ENCODE measurements around the gene RNU6-9. TPM values are rescaled to one million over a fixed set of nuclear protein-coding genes. Genes with fewer than 3 reads are reported as not detected.
"Not testable (repeated sequence)": the region's sequence is repeated elsewhere in the genome, so short reads cannot be mapped to it uniquely, and the experiment has no call there.

RNU6-9 gene
- total RNA-seq, 1 donor: not detected

DNA sequence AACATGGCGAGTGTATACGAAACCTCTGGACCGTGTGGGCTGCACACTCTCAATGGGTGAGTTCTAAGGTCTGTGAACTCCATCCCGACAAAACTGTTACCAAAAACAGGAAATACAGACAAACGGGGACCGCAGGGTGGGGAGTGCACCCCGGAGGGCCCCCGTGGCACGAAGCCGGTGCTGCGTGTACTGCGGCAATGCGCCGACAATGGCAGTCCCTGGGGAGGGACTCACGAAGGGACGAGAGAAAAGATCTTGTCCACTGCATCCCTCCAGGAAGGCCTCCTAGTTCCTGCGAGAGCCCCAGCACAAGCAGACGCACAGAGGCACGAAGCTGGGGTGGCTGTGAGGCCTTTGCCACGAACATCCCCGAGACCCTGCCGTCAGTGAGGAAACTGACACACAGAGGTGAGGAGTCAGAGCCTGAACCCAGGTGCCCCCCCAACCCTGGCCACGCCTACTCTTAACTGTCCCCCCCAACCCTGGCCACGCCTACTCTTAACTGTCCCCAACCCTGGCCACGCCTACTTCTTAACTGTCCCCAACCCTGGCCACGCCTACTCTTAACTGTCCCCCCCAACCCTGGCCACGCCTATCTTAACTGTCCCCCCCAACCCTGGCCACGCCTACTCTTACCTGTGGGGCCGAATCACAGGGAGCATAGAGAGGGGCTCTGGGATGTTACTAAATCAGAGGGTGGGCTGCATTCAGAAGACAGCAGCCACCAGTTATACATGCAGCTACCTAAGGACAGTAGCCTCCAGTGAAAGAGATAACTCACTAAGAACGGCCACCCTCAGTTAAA, 4.5 kb upstream of the RNU6-9 start:
- Histone ChIP-seq H3K27me3 (ENCODE audit: insufficient read depth, low read length) (no peaks in the 10 kb centered on the region), H3K79me2 (ENCODE audit: insufficient read depth, low read length) (peaks cover 25% of the 10 kb centered on the region), H3K9me3 (ENCODE audit: low read depth, low read length) (no peaks in the 10 kb centered on the region), H3K36me3 (ENCODE audit: insufficient read depth, low read length) (peaks cover 28% of the 10 kb centered on the region), H4K20me1 (ENCODE audit: insufficient read depth, low read length) (peaks cover 4% of the 10 kb centered on the region), H2AFZ (ENCODE audit: low read length) (no peak overlapping the region), H3K4me1 (ENCODE audit: insufficient read depth, low read length) (peaks cover 5% of the 10 kb centered on the region), H3K4me3 (ENCODE audit: insufficient read depth, low read length) (no peak overlapping the region), H3K4me2 (ENCODE audit: insufficient read depth, low read length) (no peak overlapping the region), H3K27ac (ENCODE audit: low read depth, low read length) (no peak overlapping the region)
- TF ChIP-seq, protein P1, sequence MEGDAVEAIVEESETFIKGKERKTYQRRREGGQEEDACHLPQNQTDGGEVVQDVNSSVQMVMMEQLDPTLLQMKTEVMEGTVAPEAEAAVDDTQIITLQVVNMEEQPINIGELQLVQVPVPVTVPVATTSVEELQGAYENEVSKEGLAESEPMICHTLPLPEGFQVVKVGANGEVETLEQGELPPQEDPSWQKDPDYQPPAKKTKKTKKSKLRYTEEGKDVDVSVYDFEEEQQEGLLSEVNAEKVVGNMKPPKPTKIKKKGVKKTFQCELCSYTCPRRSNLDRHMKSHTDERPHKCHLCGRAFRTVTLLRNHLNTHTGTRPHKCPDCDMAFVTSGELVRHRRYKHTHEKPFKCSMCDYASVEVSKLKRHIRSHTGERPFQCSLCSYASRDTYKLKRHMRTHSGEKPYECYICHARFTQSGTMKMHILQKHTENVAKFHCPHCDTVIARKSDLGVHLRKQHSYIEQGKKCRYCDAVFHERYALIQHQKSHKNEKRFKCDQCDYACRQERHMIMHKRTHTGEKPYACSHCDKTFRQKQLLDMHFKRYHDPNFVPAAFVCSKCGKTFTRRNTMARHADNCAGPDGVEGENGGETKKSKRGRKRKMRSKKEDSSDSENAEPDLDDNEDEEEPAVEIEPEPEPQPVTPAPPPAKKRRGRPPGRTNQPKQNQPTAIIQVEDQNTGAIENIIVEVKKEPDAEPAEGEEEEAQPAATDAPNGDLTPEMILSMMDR (IDR thresholded peaks at IDR 0.05; ENCODE audit: extremely low read depth, low read depth, low read length): no peak
- no peak for DNase-seq (ENCODE audit: insufficient read length, low spot score, missing footprints)

DNA sequence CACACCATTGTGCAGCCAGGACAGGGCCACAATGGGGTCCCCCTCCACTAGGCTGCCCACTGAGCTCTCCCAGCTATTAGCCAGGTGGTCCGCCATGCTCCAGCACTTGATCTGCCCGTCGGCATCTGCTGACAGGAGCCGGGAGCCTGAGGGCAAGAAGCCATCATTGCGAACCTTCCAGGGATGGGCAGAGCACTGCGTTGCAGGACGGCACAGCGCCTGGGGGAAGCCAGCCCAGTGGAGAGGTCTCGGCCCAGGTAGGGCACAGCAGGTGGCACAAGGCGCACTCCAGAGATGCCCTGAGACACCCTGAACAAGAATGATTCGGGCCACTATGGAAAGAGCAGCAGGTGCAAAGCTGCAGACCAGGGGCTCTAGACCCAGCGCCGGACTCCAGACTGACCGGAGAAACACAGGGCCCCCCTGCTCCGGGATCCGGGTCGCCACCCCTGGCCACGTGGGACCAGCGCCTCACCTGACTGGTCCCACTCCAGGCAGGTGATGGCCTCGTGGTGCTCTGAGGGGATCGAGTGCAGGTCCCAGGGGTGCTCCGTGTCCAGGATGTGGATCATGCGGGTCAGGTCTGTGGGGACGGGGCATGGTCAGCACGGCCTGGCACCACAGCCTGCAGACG, 3.5 kb upstream of the RNU6-9 start:
- Histone ChIP-seq H3K36me3 (ENCODE audit: insufficient read depth, low read length) (peaks cover 26% of the 10 kb centered on the region), H3K27me3 (ENCODE audit: insufficient read depth, low read length) (no peaks in the 10 kb centered on the region), H3K4me1 (ENCODE audit: insufficient read depth, low read length) (peaks cover 5% of the 10 kb centered on the region), H3K27ac (ENCODE audit: low read depth, low read length) (no peak overlapping the region), H4K20me1 (ENCODE audit: insufficient read depth, low read length) (peaks cover 4% of the 10 kb centered on the region), H2AFZ (ENCODE audit: low read length) (no peak overlapping the region), H3K4me3 (ENCODE audit: insufficient read depth, low read length) (no peak overlapping the region), H3K79me2 (ENCODE audit: insufficient read depth, low read length) (peaks cover 25% of the 10 kb centered on the region), H3K4me2 (ENCODE audit: insufficient read depth, low read length) (no peak overlapping the region), H3K9me3 (ENCODE audit: low read depth, low read length) (no peaks in the 10 kb centered on the region)
- no peak for DNase-seq (ENCODE audit: insufficient read length, low spot score, missing footprints)
- TF ChIP-seq, protein P1 (IDR thresholded peaks at IDR 0.05; ENCODE audit: extremely low read depth, low read depth, low read length): no peak

DNA sequence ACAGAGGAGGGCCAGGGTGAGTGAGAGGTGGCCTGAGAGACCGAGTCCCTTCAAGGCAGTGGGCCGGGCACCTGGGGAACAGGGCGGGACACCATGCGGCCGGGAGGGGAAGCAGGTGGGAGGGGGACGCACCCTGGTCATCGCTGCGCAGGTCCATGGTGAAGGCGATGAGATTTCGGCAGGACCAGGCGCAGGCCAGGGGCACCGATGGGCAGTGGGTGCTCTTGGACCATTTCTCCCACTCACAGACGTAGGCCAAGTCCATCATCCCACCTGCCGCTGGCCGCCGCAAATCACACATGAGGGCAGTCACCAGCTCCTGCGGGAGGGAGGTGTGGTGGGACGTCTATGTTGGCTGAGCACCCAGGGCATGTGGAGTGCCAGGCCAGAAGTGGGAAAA, 2.5 kb upstream of the RNU6-9 start:
- no peak overlapping the region for H3K27ac ChIP-seq (ENCODE audit: low read depth, low read length)
- no peak overlapping the region for H3K4me2 ChIP-seq (ENCODE audit: insufficient read depth, low read length)
- H3K9me3 ChIP-seq (ENCODE audit: low read depth, low read length): no peaks in the 10 kb centered on the region
- peaks cover 25% of the 10 kb centered on the region for H3K79me2 ChIP-seq (ENCODE audit: insufficient read depth, low read length)
- no peaks in the 10 kb centered on the region for H3K27me3 ChIP-seq (ENCODE audit: insufficient read depth, low read length)
- DNase-seq (ENCODE audit: insufficient read length, low spot score, missing footprints): no peak
- TF ChIP-seq, protein P1 (IDR thresholded peaks at IDR 0.05; ENCODE audit: extremely low read depth, low read depth, low read length): no peak
- H3K4me3 ChIP-seq (ENCODE audit: insufficient read depth, low read length): no peak overlapping the region
- peaks cover 4% of the 10 kb centered on the region for H4K20me1 ChIP-seq (ENCODE audit: insufficient read depth, low read length)
- peaks cover 18% of the 10 kb centered on the region for H3K36me3 ChIP-seq (ENCODE audit: insufficient read depth, low read length)
- no peak overlapping the region for H2AFZ ChIP-seq (ENCODE audit: low read length)
- H3K4me1 ChIP-seq (ENCODE audit: insufficient read depth, low read length): peaks cover 5% of the 10 kb centered on the region

DNA sequence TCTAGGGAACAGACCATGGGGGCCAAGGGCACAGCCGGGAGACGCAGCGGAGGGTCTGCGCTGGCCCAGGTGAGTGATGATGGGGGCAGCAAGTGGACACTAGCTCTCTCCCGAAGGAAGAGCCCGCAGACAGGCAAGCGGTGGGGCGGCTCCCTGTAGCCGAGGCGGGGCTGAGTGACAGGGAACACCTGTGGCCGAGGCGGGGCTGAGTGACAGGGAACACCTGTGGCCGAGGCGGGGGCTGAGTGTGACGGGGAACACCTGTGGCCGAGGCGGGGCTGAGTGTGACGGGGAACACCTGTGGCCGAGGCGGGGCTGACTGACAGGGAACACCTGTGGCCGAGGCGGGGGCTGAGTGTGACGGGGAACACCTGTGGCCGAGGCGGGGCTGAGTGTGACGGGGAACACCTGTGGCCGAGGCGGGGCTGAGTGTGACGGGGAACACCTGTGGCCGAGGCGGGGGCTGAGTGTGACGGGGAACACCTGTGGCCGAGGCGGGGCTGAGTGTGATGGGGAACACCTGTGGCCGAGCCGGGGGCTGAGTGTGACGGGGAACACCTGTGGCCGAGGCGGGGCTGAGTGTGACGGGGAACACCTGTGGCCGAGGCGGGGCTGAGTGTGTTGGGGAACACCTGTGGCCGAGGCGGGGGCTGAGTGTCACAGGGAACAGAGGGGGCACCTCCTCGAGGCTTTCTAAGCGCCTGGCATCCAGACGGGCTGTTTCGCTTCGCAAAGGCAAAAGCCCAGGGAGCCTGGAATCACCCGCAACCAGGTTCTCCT, 1.7 kb upstream of the RNU6-9 start:
- DNase-seq (ENCODE audit: insufficient read length, low spot score, missing footprints): peak; percentile 89
- Histone ChIP-seq H3K4me3 (ENCODE audit: insufficient read depth, low read length) (peak overlapping the region; percentile 96), H3K4me2 (ENCODE audit: insufficient read depth, low read length) (peak overlapping the region; percentile 83), H3K36me3 (ENCODE audit: insufficient read depth, low read length) (peaks cover 10% of the 10 kb centered on the region), H3K79me2 (ENCODE audit: insufficient read depth, low read length) (peaks cover 25% of the 10 kb centered on the region)
- H3K4me1 ChIP-seq (ENCODE audit: insufficient read depth, low read length); H3K27me3 ChIP-seq (ENCODE audit: insufficient read depth, low read length); H2AFZ ChIP-seq (ENCODE audit: low read length); H3K27ac ChIP-seq (ENCODE audit: low read depth, low read length); H4K20me1 ChIP-seq (ENCODE audit: insufficient read depth, low read length); H3K9me3 ChIP-seq (ENCODE audit: low read depth, low read length): not testable (repeated sequence)

Measured in osteoblast (primary cell).